A673 (cell line): ENCODE data around the gene PIK3R6.

Experiments
- CTCF ChIP-seq: fragments of 300-800, 200-600 bp; sonication (generic); conservative IDR thresholded peaks from 2 replicates; pipeline ENCODE4 v1.5.1; 2017; ENCODE audit warnings: low read depth, mild to moderate bottlenecking, antibody characterized with exemption, low read length, moderate library complexity, mixed read lengths
- EZH2 ChIP-seq: fragments of 200-600 bp; sonication (generic); IDR thresholded peaks from 2 replicates; pipeline ENCODE4 v1.6.1; 2017; ENCODE audit warnings: borderline replicate concordance, low read depth, mild to moderate bottlenecking, mixed read lengths, antibody characterized with exemption, low read length; ENCODE audit not compliant: poor library complexity, severe bottlenecking

DNA sequence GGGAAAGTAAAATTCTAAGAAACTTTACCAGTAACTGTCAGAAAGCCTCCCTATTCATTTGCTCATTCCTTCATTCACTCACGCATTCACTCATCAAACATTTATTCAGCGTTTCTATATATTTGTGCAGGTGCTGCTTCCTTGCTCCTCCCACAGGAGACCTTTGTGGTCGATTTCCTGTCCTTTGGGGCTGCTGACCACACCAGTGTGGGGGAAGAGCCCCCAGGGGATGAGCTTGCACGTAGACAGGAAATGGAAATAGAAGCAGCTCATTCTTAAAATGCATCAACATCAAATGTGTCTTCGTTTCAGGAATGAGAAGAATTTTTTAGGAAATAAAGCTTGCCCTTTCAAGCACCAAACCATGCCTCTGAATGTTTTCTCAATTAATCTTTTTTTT lies 9.6 kb downstream of the PIK3R6 start:
- TF ChIP-seq CTCF (no peak), EZH2 (no peak)
